Mucosa of stomach (tissue), 1 donor: Measurements from ENCODE around the gene YIPF2.

ENCODE experiments used
- H3K27me3 ChIP-seq: one replicate; pipeline ENCODE4 v1.7.0; 2013; ENCODE audit warnings: mild to moderate bottlenecking, low read length; ENCODE audit not compliant: control insufficient read depth, insufficient read depth
- H3K36me3 ChIP-seq: one replicate; pipeline ENCODE4 v1.7.0; 2013; ENCODE audit warnings: low read length; ENCODE audit not compliant: control insufficient read depth, insufficient read depth
- H3K4me1 ChIP-seq: one replicate; pipeline ENCODE4 v1.7.0; 2013; ENCODE audit warnings: mild to moderate bottlenecking, low read length; ENCODE audit not compliant: control insufficient read depth, insufficient read depth
- H3K4me3 ChIP-seq: one replicate; pipeline ENCODE4 v1.7.0; 2013; ENCODE audit warnings: low read length
- H3K9ac ChIP-seq: one replicate; pipeline ENCODE4 v1.7.0; 2013; ENCODE audit warnings: mild to moderate bottlenecking, low read length, moderate library complexity
- H3K9me3 ChIP-seq: one replicate; pipeline ENCODE4 v1.7.0; 2013; ENCODE audit warnings: mild to moderate bottlenecking, low read length, moderate library complexity; ENCODE audit not compliant: control insufficient read depth
- donor health status: Pancreatic carcinoma.

Gene YIPF2

GRCh38 chr19:10915130-10916091, 13.0 kb downstream of the YIPF2 start:
- H3K27me3 ChIP-seq = no peaks in the 10 kb centered on the region
- no peaks in the 10 kb centered on the region for H3K9me3 ChIP-seq
- H3K4me3 ChIP-seq = no peak overlapping the region
- H3K9ac ChIP-seq = no peak overlapping the region
- peaks cover 7% of the 10 kb centered on the region for H3K36me3 ChIP-seq
- peaks cover 6% of the 10 kb centered on the region for H3K4me1 ChIP-seq

- Histone ChIP-seq H3K36me3 (no peaks in the 10 kb centered on the region), H3K9me3 (no peaks in the 10 kb centered on the region), H3K9ac (no peak overlapping the region), H3K4me3 (no peak overlapping the region), H3K27me3 (no peaks in the 10 kb centered on the region), H3K4me1 (peaks cover 6% of the 10 kb centered on the region)
Measured at GRCh38 chr19:10913716-10914340, 14.6 kb downstream of the YIPF2 start.

GRCh38 chr19:10912619-10913018, 15.8 kb downstream of the YIPF2 start:
- no peaks in the 10 kb centered on the region for H3K27me3 ChIP-seq
- H3K36me3 ChIP-seq = peaks cover 7% of the 10 kb centered on the region
- H3K9me3 ChIP-seq = no peaks in the 10 kb centered on the region
- H3K4me1 ChIP-seq = peaks cover 6% of the 10 kb centered on the region
- no peak overlapping the region for H3K9ac ChIP-seq
- H3K4me3 ChIP-seq = no peak overlapping the region

DNA sequence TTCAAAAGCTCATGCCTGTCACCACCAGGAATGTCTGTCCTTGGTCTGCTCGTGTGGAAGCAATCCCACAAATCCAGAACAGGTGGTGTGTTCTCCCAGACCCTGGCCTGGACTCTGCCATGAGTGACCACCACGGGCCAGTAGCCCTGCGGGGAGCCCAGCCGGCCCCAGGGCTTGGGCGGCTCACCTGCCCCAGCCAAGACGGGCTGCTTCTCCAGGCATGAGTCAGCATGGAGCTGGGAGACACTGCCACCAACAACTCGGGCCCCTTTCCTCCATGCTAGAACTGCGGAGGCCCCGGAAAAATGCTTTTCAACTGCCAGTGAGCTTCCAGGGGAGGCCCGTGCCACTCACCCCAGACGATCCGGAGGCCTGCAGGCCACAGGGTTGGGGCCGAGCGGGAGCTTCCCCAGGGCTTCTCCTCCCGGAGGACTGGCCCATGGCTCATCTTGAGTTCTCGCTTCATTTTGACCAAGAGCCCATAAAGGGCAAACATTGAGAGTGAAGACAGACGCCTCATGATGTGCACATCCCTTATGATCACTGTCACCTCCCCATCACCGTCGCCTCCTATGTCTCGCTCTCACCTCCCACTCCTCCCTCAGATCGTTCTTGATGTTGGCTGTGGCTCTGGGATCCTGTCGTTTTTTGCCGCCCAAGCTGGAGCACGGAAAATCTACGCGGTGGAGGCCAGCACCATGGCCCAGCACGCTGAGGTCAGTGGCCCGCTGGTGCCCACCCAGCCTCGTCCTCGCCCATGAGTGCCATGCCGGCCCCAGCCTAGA, 16.7 kb downstream of the YIPF2 start:
- Histone ChIP-seq H3K4me3 (no peak overlapping the region), H3K36me3 (peaks cover 7% of the 10 kb centered on the region), H3K9me3 (no peaks in the 10 kb centered on the region), H3K4me1 (peaks cover 6% of the 10 kb centered on the region), H3K27me3 (no peaks in the 10 kb centered on the region), H3K9ac (no peak overlapping the region)

GRCh38 chr19:10908380-10908960, 20.0 kb downstream of the YIPF2 start:
- H3K27me3 ChIP-seq = no peaks in the 10 kb centered on the region
- no peak overlapping the region for H3K4me3 ChIP-seq
- H3K9ac ChIP-seq = no peak overlapping the region
- no peaks in the 10 kb centered on the region for H3K4me1 ChIP-seq
- no peaks in the 10 kb centered on the region for H3K9me3 ChIP-seq
- peaks cover 7% of the 10 kb centered on the region for H3K36me3 ChIP-seq

DNA sequence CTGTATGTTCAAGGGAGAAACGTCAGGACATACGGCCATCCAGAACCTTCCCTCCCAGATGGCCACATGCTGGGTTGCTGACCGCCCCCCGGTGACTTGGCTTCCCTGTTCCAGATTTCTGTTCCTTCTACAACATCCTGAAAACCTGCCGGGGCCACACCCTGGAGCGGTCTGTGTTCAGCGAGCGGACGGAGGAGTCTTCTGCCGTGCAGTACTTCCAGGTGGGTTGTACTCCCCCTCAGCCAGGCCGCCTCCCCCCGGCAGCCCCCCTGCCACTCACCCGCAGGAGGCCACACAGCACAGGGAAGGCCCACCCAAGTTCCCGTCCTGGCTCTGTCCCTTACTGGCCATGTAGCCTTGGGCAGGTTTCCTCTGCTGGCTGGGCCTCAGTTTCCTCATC, 20.5 kb downstream of the YIPF2 start:
- Histone ChIP-seq H3K36me3 (peaks cover 7% of the 10 kb centered on the region), H3K9me3 (no peaks in the 10 kb centered on the region), H3K4me1 (no peaks in the 10 kb centered on the region), H3K4me3 (no peak overlapping the region), H3K27me3 (no peaks in the 10 kb centered on the region), H3K9ac (no peak overlapping the region)

- no peaks in the 10 kb centered on the region for H3K27me3 ChIP-seq
- peaks cover 46% of the 10 kb centered on the region for H3K4me1 ChIP-seq
- no peaks in the 10 kb centered on the region for H3K9me3 ChIP-seq
- no peaks in the 10 kb centered on the region for H3K36me3 ChIP-seq
- no peak overlapping the region for H3K4me3 ChIP-seq
- no peak overlapping the region for H3K9ac ChIP-seq
Measured at GRCh38 chr19:10899151-10899653, 29.2 kb downstream of the YIPF2 start.

- H3K4me3 ChIP-seq = no peak overlapping the region
- no peaks in the 10 kb centered on the region for H3K27me3 ChIP-seq
- H3K4me1 ChIP-seq = peaks cover 46% of the 10 kb centered on the region
- H3K9ac ChIP-seq = peak overlapping the region; percentile 14
- H3K9me3 ChIP-seq = no peaks in the 10 kb centered on the region
- H3K36me3 ChIP-seq = no peaks in the 10 kb centered on the region
Measured at GRCh38 chr19:10898633-10899032, 29.8 kb downstream of the YIPF2 start.

DNA sequence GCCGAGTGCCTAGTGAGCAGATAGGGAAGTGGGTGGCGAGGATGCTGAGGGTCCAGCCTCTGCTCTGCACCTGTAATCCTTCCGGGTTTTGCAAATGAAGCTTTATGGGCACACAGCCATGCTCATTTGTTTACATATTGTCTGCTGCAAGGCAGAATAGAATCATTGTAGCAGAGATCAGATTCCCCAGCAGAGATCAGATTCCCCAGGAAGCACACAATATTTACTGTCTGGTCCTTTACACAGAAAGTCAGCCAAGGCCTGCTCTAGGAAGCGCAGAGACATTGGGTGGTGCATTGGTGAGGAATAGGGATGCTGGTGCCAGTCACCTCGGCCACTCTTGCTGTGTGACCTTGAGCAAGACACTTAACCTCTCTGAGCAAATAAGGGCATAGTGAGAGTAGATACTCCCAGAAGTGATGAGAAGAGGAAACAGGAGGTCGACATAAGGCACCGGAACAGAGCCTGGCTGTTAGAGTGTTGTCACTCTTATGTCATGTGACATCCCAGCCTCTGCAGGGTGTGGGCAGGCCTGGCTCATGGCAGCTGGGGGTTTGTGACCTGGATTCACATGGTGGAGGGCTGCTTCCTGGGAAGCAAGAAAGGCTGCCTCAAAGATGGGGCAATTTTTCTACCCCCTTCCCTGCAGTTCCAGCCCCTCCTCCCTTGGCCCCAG, 31.4 kb downstream of the YIPF2 start:
- Histone ChIP-seq H3K4me1 (peaks cover 46% of the 10 kb centered on the region), H3K36me3 (no peaks in the 10 kb centered on the region), H3K9ac (peak overlapping the region; percentile 39), H3K27me3 (no peaks in the 10 kb centered on the region), H3K9me3 (no peaks in the 10 kb centered on the region), H3K4me3 (no peak overlapping the region)

DNA sequence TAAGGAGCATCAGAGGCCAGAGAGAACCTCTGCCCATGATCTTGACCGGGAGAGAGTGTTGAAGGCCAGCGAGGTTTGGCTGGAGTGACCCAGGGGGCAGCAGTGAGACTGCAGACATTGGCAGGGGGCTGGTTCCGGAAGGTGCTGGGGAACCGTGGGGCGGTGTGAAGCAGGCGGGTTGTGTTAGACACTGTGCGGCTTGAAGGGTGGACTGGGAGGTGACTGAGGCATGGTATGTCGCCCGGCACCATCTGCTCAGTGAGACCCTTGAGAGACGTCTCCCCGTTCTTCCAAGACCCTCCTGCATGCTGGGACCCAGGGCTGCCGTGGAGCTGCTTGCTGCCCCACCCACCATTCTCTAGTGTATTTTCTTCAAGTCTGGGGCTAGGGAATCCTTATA, 32.5 kb downstream of the YIPF2 start:
- H3K36me3 ChIP-seq = no peaks in the 10 kb centered on the region
- peaks cover 43% of the 10 kb centered on the region for H3K4me1 ChIP-seq
- H3K27me3 ChIP-seq = no peaks in the 10 kb centered on the region

GRCh38 chr19:10895363-10895762, 33.1 kb downstream of the YIPF2 start:
- Histone ChIP-seq H3K4me1 (peaks cover 44% of the 10 kb centered on the region), H3K27me3 (no peaks in the 10 kb centered on the region), H3K4me3 (no peak overlapping the region), H3K9ac (no peak overlapping the region), H3K9me3 (no peaks in the 10 kb centered on the region), H3K36me3 (no peaks in the 10 kb centered on the region)

More for the DNA sequence above, 32.5 kb downstream of the YIPF2 start:
- Histone ChIP-seq H3K9ac (no peak overlapping the region), H3K4me3 (no peak overlapping the region), H3K9me3 (no peaks in the 10 kb centered on the region)
